ENCODE results near the gene ARSI.

GRCh38 chr5:150319484-150319790, 16.7 kb upstream of the ARSI start:
- TF ChIP-seq, protein P1, sequence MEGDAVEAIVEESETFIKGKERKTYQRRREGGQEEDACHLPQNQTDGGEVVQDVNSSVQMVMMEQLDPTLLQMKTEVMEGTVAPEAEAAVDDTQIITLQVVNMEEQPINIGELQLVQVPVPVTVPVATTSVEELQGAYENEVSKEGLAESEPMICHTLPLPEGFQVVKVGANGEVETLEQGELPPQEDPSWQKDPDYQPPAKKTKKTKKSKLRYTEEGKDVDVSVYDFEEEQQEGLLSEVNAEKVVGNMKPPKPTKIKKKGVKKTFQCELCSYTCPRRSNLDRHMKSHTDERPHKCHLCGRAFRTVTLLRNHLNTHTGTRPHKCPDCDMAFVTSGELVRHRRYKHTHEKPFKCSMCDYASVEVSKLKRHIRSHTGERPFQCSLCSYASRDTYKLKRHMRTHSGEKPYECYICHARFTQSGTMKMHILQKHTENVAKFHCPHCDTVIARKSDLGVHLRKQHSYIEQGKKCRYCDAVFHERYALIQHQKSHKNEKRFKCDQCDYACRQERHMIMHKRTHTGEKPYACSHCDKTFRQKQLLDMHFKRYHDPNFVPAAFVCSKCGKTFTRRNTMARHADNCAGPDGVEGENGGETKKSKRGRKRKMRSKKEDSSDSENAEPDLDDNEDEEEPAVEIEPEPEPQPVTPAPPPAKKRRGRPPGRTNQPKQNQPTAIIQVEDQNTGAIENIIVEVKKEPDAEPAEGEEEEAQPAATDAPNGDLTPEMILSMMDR (conservative IDR thresholded peaks at IDR 0.05; ENCODE audit: low read depth, low read length) = no peak
- TF ChIP-seq EZH2 (IDR thresholded peaks at IDR 0.05; ENCODE audit: low read length, unreplicated experiment) = no peak
- no peak for TF ChIP-seq EZH2phosphoT487 (IDR thresholded peaks at IDR 0.05; ENCODE audit: borderline replicate concordance, low read length)

Data from PC-3 (cell line).